Measurements from ENCODE around the gene TRPV4. TPM values are rescaled to one million over a fixed set of nuclear protein-coding genes. Genes with fewer than 3 reads are reported as not detected.

Gene TRPV4
- total RNA-seq, 1 donor from 2014 or later: 0.33 TPM

DNA sequence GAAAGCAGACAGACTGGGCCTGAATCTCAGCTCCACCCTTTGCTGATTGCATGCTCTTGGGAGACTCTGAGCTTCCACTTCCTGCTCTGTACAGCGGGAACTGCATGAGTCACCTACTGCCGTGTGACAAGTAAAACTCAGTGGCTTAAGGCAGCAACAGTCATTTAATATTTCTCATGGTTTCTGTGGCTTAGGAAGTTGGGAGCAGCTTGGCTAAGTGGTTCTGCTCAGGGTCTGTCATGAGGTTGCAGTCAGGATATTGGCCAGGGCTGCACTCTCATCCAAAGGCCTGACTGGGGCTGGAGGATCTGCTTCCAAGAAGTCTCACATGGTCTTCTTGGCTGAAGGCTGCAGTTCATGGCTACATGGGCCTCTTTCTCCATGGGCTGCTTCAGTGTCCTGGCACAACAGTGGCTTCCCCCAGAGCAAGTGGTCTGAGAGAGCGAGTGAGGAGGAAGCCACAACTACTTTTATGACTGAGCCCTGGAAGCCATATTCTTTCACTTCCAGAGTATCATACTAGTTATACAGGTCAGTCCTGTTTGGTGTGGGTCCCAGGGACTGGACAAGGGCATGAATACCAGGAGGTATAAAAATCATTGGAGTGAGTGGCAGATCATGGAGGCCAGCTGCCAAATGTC lies 69.9 kb downstream of the TRPV4 start:
- DNase-seq: no peak
- peaks cover 8% of the 10 kb centered on the region for H3K9me3 ChIP-seq (replicated peaks)
- TF ChIP-seq, protein P1, sequence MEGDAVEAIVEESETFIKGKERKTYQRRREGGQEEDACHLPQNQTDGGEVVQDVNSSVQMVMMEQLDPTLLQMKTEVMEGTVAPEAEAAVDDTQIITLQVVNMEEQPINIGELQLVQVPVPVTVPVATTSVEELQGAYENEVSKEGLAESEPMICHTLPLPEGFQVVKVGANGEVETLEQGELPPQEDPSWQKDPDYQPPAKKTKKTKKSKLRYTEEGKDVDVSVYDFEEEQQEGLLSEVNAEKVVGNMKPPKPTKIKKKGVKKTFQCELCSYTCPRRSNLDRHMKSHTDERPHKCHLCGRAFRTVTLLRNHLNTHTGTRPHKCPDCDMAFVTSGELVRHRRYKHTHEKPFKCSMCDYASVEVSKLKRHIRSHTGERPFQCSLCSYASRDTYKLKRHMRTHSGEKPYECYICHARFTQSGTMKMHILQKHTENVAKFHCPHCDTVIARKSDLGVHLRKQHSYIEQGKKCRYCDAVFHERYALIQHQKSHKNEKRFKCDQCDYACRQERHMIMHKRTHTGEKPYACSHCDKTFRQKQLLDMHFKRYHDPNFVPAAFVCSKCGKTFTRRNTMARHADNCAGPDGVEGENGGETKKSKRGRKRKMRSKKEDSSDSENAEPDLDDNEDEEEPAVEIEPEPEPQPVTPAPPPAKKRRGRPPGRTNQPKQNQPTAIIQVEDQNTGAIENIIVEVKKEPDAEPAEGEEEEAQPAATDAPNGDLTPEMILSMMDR (IDR thresholded peaks at IDR 0.05; ENCODE audit: borderline replicate concordance): no peak
- H3K4me3 ChIP-seq: no peak overlapping the region
- H3K27ac ChIP-seq (replicated peaks): no peak overlapping the region
- H3K4me1 ChIP-seq: peaks cover 23% of the 10 kb centered on the region
- no peaks in the 10 kb centered on the region for H3K27me3 ChIP-seq (ENCODE audit: low read depth)
- intact Hi-C loops (cut with micrococcal nuclease): no loop called here
- no peaks in the 10 kb centered on the region for H3K36me3 ChIP-seq

DNA sequence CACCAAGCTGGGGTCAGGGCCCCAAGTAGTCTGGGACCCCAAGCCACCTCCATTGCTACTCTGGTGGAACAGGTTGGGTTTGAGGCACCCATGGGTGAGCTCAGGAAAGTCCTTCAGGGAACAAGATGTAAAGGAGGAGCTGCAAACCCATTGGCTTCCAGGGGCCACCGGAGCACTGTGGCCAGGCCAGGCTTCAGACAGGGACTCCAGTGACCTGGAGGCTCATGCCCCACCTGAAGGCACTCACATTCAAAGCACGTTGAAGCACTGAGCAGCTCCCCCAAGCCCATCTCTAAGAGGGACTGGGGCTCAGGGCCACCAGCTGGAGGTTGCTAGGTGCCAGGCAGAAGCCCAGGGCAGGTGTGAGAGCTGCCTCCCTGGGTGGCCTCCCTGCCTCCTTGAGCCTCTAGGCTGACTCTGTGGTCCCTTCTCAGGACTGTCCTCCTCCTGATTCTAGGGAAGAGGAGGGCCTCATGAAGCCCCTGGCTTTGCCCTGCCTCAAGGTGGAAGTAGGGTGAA lies 70.5 kb downstream of the TRPV4 start:
- Histone ChIP-seq H3K27ac (replicated peaks) (no peak overlapping the region), H3K4me1 (peaks cover 23% of the 10 kb centered on the region), H3K36me3 (no peaks in the 10 kb centered on the region), H3K9me3 (replicated peaks) (peaks cover 8% of the 10 kb centered on the region), H3K4me3 (no peak overlapping the region), H3K27me3 (ENCODE audit: low read depth) (no peaks in the 10 kb centered on the region)
- DNase-seq: no peak
- TF ChIP-seq, protein P1 (IDR thresholded peaks at IDR 0.05; ENCODE audit: borderline replicate concordance): no peak
- intact Hi-C loops (cut with micrococcal nuclease): no loop called here

DNA sequence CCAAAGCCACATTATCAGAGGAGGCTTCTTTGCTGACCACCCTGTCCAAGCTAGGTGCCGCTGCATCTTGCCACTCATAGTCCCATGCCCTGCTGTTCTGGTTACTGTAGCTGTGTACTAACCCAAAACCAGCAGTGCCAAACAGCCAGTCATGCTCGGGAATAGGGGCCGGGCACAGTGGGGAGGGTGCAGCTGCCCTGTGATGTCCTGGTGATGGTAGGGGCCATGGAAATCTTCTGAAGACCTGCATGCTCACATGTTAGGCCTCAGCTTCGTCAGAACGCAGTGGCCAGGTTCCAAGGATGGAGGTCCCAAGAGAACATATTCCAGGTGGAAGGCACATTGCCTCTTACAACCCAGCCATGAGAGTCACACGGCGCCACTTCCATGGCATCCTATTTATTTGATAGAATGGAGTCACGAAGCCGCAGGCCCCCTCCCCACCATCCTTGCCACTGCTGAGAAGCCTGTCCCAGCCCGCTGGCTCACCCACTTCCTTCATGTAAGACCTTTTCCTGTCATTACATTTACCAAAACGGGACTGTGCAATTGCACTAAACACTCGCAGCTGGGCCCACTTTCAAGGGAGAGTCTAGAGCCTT lies 71.0 kb downstream of the TRPV4 start:
- intact Hi-C loops (cut with micrococcal nuclease): no loop called here

DNA sequence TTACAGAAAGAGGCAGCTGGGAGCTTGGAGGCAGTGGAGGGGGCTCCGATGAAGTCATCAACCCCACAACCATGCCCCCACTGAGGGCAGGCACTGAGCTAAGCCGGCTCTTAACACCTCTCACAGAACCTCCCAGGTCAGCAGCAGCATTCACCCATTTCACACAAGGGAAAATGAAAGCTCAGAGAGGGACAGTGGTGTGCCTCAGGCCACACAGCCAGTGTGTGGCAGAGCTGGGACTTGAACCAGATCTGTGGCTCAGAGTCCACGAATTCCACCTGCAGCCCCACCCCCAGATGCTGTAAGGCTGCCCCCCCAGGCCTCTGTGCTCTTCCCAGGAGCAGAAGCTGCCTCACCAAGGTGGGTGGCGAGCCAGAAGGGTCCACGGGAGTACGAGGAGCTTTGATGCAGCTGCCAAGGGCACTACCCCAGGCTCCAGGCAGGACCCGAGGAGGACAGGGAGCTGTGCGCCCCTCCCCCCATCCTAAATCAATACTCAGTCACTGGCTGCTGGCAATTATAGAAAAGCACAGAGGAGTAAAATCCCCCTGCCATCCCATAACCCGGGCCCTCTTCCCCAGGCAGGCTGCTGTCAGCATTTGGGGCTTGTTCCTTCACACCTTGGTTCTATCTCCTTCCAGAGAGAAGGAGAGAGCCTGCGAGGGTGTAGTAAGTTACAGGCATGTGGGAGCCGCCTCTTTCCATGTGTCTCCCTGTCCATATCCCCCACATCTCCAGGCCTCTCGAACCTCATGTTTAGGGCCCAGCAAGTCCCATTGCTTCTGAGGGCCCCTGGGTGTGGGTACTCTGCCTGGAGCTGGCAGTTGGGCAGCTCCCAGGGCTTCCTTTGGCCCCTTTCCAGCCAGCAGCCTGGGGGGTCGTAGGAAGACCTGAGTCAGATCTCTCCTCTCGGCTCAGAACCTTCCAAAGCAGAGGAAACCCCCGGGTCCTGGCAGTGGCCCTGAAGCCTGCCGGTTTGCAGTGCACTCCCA lies 72.0 kb downstream of the TRPV4 start:
- DNase-seq: no peak
- intact Hi-C loops (cut with micrococcal nuclease): no loop called here
- no peak overlapping the region for H3K27ac ChIP-seq (replicated peaks)

More for the DNA sequence above, 71.0 kb downstream of the TRPV4 start:
- Histone ChIP-seq H3K36me3 (no peaks in the 10 kb centered on the region), H3K27me3 (ENCODE audit: low read depth) (no peaks in the 10 kb centered on the region), H3K4me1 (peaks cover 23% of the 10 kb centered on the region), H3K4me3 (no peak overlapping the region), H3K27ac (replicated peaks) (no peak overlapping the region), H3K9me3 (replicated peaks) (peaks cover 8% of the 10 kb centered on the region)
- TF ChIP-seq, protein P1 (IDR thresholded peaks at IDR 0.05; ENCODE audit: borderline replicate concordance): no peak
- DNase-seq: no peak

More for the DNA sequence above, 72.0 kb downstream of the TRPV4 start:
- Histone ChIP-seq H3K4me1 (peaks cover 23% of the 10 kb centered on the region), H3K9me3 (replicated peaks) (peaks cover 15% of the 10 kb centered on the region), H3K27me3 (ENCODE audit: low read depth) (no peaks in the 10 kb centered on the region), H3K36me3 (no peaks in the 10 kb centered on the region), H3K4me3 (no peak overlapping the region)
- TF ChIP-seq, protein P1 (IDR thresholded peaks at IDR 0.05; ENCODE audit: borderline replicate concordance): no peak
